Measurements from ENCODE around the gene BTN1A1. TPM values are rescaled to one million over a fixed set of nuclear protein-coding genes. Genes with fewer than 3 reads are reported as not detected.
A peak's percentile ranks its signal among the peaks of the same experiment; 100 is the strongest.

Gene BTN1A1
- polyA plus RNA-seq, 3 donors, result not detected

- Histone ChIP-seq H3K4me2 (replicated peaks; ENCODE audit: extremely low read depth, low read length, poor library complexity, severe bottlenecking) (peak overlapping the region; percentile 74), H3K79me2 (ENCODE audit: insufficient read depth, low read length) (no peaks in the 10 kb centered on the region), H2AFZ (ENCODE audit: insufficient read depth, low read depth, low read length, poor library complexity, severe bottlenecking) (peak overlapping the region; percentile 41), H3K36me3 (replicated peaks in 1 of 2; ENCODE audit: control insufficient read depth in 1 of 2, insufficient read depth in 2 of 2, low read length in 2 of 2) (no peaks in the 10 kb centered on the region), H3K27ac (ENCODE audit: low read depth in 1 of 2, low read length in 2 of 2) (no peak overlapping the region), H3K4me3 (replicated peaks in 1 of 3; ENCODE audit: low read depth in 2 of 3, low read length in 3 of 3) (peak overlapping the region in 2 of 3 experiments; percentile 78 to 81), H3K9me3 (replicated peaks in 1 of 2; ENCODE audit: control insufficient read depth in 1 of 2, insufficient read depth in 1 of 2, low read length in 2 of 2) (no peaks in the 10 kb centered on the region), H3K27me3 (ENCODE audit: control insufficient read depth in 2 of 2, insufficient read depth in 2 of 2, low read length in 2 of 2) (no peaks in the 10 kb centered on the region), H3K4me1 (ENCODE audit: control insufficient read depth in 1 of 2, insufficient read depth in 2 of 2, low read length in 2 of 2) (peaks cover 37 to 38% of the 10 kb centered on the region in 2 donors), H3K9ac (ENCODE audit: insufficient read depth, low read length, poor library complexity, severe bottlenecking) (no peak overlapping the region), H4K20me1 (ENCODE audit: insufficient read depth, low read length) (no peaks in the 10 kb centered on the region)
- peaks cover 0 to 2% (median 0%) of the 10 kb centered on the region in 7 donors for H3K9me3 Mint-ChIP-seq
- peaks cover 0 to 8% (median 3%) of the 10 kb centered on the region in 3 donors for H3K27me3 Mint-ChIP-seq (ENCODE audit: low read depth in 3 of 3)
- peak overlapping the region in 4 of 7 donors; percentile 18 to 83 (median 55) for H3K27ac Mint-ChIP-seq
- DNase-seq, result peak in 2 of 3 donors; percentile 36 to 58
- H3K36me3 Mint-ChIP-seq, result no peaks in the 10 kb centered on the region
- H3K4me3 Mint-ChIP-seq, result peak overlapping the region; percentile 79 to 90
- intact Hi-C loops (cut with micrococcal nuclease), result loop anchor here in 1 of 2 donors (10.0 kb wide), 2 partner anchors 220 to 1200 kb away; no protein-coding TSS in a partner anchor
- no peak for TF ChIP-seq CTCF (IDR thresholded peaks at IDR 0.05)
- WGBS (ENCODE audit: insufficient coverage), result 16% methylated on average over 14 of the region's 27 CpGs
- peaks cover 11% of the 10 kb centered on the region for H3K4me1 Mint-ChIP-seq
These were observed 54.8 kb downstream of the BTN1A1 start for GRCh38 chr6:26554697-26555504.

DNA sequence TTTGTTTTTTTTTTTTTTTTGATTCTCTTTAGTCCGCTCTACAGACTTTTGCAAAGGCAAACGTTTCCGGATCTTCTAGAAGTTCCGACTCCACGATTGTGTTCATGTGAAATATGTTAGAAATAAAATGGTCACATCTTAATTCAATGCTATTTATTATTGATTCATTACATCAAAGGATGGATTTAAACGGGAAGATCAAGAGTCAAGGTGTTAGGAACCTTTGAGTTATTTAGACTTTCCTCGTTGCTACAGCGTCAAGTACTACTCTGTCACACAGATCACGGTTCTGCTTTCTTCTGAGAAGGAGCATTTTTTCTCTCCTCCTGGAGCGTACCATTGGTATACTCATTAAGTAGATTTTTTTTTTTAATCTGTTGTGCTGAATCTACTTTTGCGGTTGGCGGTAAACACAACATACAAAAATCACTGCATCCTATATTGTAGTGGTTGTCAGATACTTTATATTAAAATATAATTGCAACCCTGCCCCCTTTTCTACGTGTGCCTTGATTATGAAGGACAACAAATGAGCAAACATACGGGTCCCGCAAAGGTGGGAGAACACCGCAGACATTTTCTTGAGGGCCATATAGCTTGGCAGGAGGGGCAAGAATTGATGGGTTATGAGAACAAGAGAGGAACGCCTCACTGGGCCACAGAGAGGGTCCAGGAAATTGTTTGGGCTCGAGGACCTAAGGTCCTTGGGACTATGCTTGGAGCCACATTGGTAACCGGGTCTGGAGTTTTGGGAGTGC is 55.6 kb downstream of the BTN1A1 start:
- Histone ChIP-seq H3K4me3 (replicated peaks in 1 of 3; ENCODE audit: low read depth in 2 of 3, low read length in 3 of 3) (no peak overlapping the region), H3K9ac (ENCODE audit: insufficient read depth, low read length, poor library complexity, severe bottlenecking) (no peak overlapping the region), H2AFZ (ENCODE audit: insufficient read depth, low read depth, low read length, poor library complexity, severe bottlenecking) (no peak overlapping the region), H4K20me1 (ENCODE audit: insufficient read depth, low read length) (no peaks in the 10 kb centered on the region), H3K27ac (ENCODE audit: low read depth in 1 of 2, low read length in 2 of 2) (no peak overlapping the region), H3K9me3 (replicated peaks in 1 of 2; ENCODE audit: control insufficient read depth in 1 of 2, insufficient read depth in 1 of 2, low read length in 2 of 2) (no peaks in the 10 kb centered on the region), H3K79me2 (ENCODE audit: insufficient read depth, low read length) (no peaks in the 10 kb centered on the region), H3K4me1 (ENCODE audit: control insufficient read depth in 1 of 2, insufficient read depth in 2 of 2, low read length in 2 of 2) (peaks cover 29 to 30% of the 10 kb centered on the region in 2 donors), H3K36me3 (replicated peaks in 1 of 2; ENCODE audit: control insufficient read depth in 1 of 2, insufficient read depth in 2 of 2, low read length in 2 of 2) (no peaks in the 10 kb centered on the region), H3K4me2 (replicated peaks; ENCODE audit: extremely low read depth, low read length, poor library complexity, severe bottlenecking) (peak overlapping the region; percentile 74), H3K27me3 (ENCODE audit: control insufficient read depth in 2 of 2, insufficient read depth in 2 of 2, low read length in 2 of 2) (no peaks in the 10 kb centered on the region)
- H3K4me1 Mint-ChIP-seq, result peaks cover 4% of the 10 kb centered on the region
- no peaks in the 10 kb centered on the region for H3K36me3 Mint-ChIP-seq
- H3K27ac Mint-ChIP-seq, result no peak overlapping the region
- WGBS (ENCODE audit: insufficient coverage), result 89% methylated on average over 6 of the region's 19 CpGs
- peaks cover 0 to 6% (median 0%) of the 10 kb centered on the region in 3 donors for H3K27me3 Mint-ChIP-seq (ENCODE audit: low read depth in 3 of 3)
- H3K9me3 Mint-ChIP-seq, result peaks cover 0 to 2% (median 0%) of the 10 kb centered on the region in 7 donors
- peak overlapping the region; percentile 28 to 38 for H3K4me3 Mint-ChIP-seq
- no peak for DNase-seq
- intact Hi-C loops (cut with micrococcal nuclease), result loop anchor here in 1 of 2 donors (10.0 kb wide), 2 partner anchors 221 to 1199 kb away; no protein-coding TSS in a partner anchor
- TF ChIP-seq CTCF (IDR thresholded peaks at IDR 0.05), result no peak

Measured in CD14-positive monocyte (primary cell).